Astrocyte (in vitro differentiated cells and primary cell): ENCODE measurements around the gene DIP2B. TPM values are rescaled to one million over a fixed set of nuclear protein-coding genes. Genes with fewer than 3 reads are reported as not detected.

Experiments
- DNase-seq: peaks from one replicate; pipeline ENCODE4 v3.0.0-alpha.2; 2010; ENCODE audit warnings: low read depth
- FAIRE-seq: peaks from 2 replicates; lab custom pipeline; 2011; peaks lifted over from hg19 to GRCh38; lab: Jason Lieb, UNC
- H2AFZ ChIP-seq: 2 replicates; pipeline ENCODE4 v1.6.0; 2012; ENCODE audit warnings: low read depth, low read length, inconsistent platforms
- H3K27ac ChIP-seq: 2 replicates; pipeline ENCODE4 v1.5.1; 2011; ENCODE audit warnings: low read depth, low read length, inconsistent platforms
- H3K27me3 ChIP-seq: 2 replicates; pipeline ENCODE4 v1.6.0; 2011; ENCODE audit warnings: low read length, inconsistent platforms; ENCODE audit not compliant: insufficient read depth
- H3K36me3 ChIP-seq: 2 replicates; pipeline ENCODE4 v1.5.1; 2011; ENCODE audit warnings: low read length, inconsistent platforms; ENCODE audit not compliant: insufficient read depth
- H3K4me1 ChIP-seq: 2 replicates; pipeline ENCODE4 v1.5.1; 2011; ENCODE audit warnings: low read length, inconsistent platforms; ENCODE audit not compliant: insufficient read depth
- H3K4me2 ChIP-seq: 2 replicates; pipeline ENCODE4 v1.6.0; 2012; ENCODE audit warnings: low read length, inconsistent platforms
- H3K4me3 ChIP-seq: 2 replicates; pipeline ENCODE4 v1.5.1; 2011; ENCODE audit warnings: low read depth, mild to moderate bottlenecking, low read length, inconsistent platforms; ENCODE audit not compliant: insufficient read depth
- H3K79me2 ChIP-seq: 2 replicates; pipeline ENCODE4 v1.6.0; 2012; ENCODE audit warnings: mild to moderate bottlenecking, low read length, inconsistent platforms; ENCODE audit not compliant: insufficient read depth
- H3K9ac ChIP-seq: 2 replicates; pipeline ENCODE4 v1.6.0; 2012; ENCODE audit warnings: mild to moderate bottlenecking, low read length, inconsistent platforms
- H3K9me3 ChIP-seq: 2 replicates; pipeline ENCODE4 v1.5.1; 2012; ENCODE audit warnings: low read depth, mild to moderate bottlenecking, low read length, inconsistent platforms; ENCODE audit not compliant: insufficient read depth
- H4K20me1 ChIP-seq: 2 replicates; pipeline ENCODE4 v1.6.0; 2012; ENCODE audit warnings: low read length, inconsistent platforms; ENCODE audit not compliant: insufficient read depth
- H3K27ac Mint-ChIP-seq: one replicate; pipeline ENCODE4 v1.8.0; 2021; ENCODE audit warnings: mild to moderate bottlenecking, mixed read lengths; ENCODE audit not compliant: unreplicated experiment
- H3K27me3 Mint-ChIP-seq: one replicate; pipeline ENCODE4 v1.8.0; 2021; ENCODE audit warnings: low read depth, mixed read lengths; ENCODE audit not compliant: unreplicated experiment
- H3K36me3 Mint-ChIP-seq: one replicate; pipeline ENCODE4 v1.8.0; 2021; ENCODE audit warnings: low read depth, mixed read lengths; ENCODE audit not compliant: unreplicated experiment
- H3K4me1 Mint-ChIP-seq: one replicate; pipeline ENCODE4 v1.8.0; 2021; ENCODE audit warnings: low read depth, mixed read lengths; ENCODE audit not compliant: unreplicated experiment
- H3K4me3 Mint-ChIP-seq: one replicate; pipeline ENCODE4 v1.8.0; 2021; ENCODE audit warnings: mild to moderate bottlenecking, moderate library complexity, mixed read lengths; ENCODE audit not compliant: unreplicated experiment
- H3K9me3 Mint-ChIP-seq: one replicate; pipeline ENCODE4 v1.8.0; 2021; ENCODE audit warnings: mild to moderate bottlenecking, mixed read lengths; ENCODE audit not compliant: unreplicated experiment
- CTCF ChIP-seq: IDR thresholded peaks from 2 replicates; pipeline ENCODE4 v1.5.1; 2011; ENCODE audit warnings: low read depth, mild to moderate bottlenecking, inconsistent platforms, low read length, moderate library complexity; ENCODE audit not compliant: insufficient read depth
- EZH2 ChIP-seq: IDR thresholded peaks from 2 replicates; pipeline ENCODE4 v1.6.1; 2012; ENCODE audit warnings: mild to moderate bottlenecking, low read length, inconsistent platforms; ENCODE audit not compliant: insufficient read depth
- total RNA-seq: library from RNA; stranded (reverse); gene quantifications from 2 replicates; pipeline ENCODE4 v1.2.1, GENCODE V29; 2021

DIP2B gene
- total RNA-seq, 1 donor from 2014 or later: 53.2 TPM

GRCh38 chr12:50753232-50753769, 248.5 kb downstream of the DIP2B start:
- H3K27ac Mint-ChIP-seq: no peak overlapping the region
- H3K4me1 ChIP-seq: no peaks in the 10 kb centered on the region
- no peaks in the 10 kb centered on the region for H3K79me2 ChIP-seq
- H3K4me1 Mint-ChIP-seq: peaks cover 10% of the 10 kb centered on the region
- H3K4me3 Mint-ChIP-seq: no peak overlapping the region
- no peak overlapping the region for H3K4me3 ChIP-seq
- H3K9me3 ChIP-seq: no peaks in the 10 kb centered on the region
- peaks cover 17% of the 10 kb centered on the region for H3K36me3 Mint-ChIP-seq
- no peaks in the 10 kb centered on the region for H3K9me3 Mint-ChIP-seq
- FAIRE-seq (no peak), DNase-seq (no peak)
- no peaks in the 10 kb centered on the region for H3K27me3 ChIP-seq
- no peaks in the 10 kb centered on the region for H3K36me3 ChIP-seq
- H2AFZ ChIP-seq: no peak overlapping the region
- H4K20me1 ChIP-seq: no peaks in the 10 kb centered on the region
- H3K27me3 Mint-ChIP-seq: no peaks in the 10 kb centered on the region
- no peak overlapping the region for H3K4me2 ChIP-seq
- H3K9ac ChIP-seq: no peak overlapping the region
- no peak for TF ChIP-seq EZH2
- TF ChIP-seq CTCF: no peak
- H3K27ac ChIP-seq: no peak overlapping the region

- H3K27ac ChIP-seq: peak within 1 kb of the TSS; percentile 92
- peak within 1 kb of the TSS; percentile 99 for H2AFZ ChIP-seq
- no peaks in the 10 kb centered on the region for H3K27me3 ChIP-seq
- Mint-ChIP-seq H3K4me3 (peak within 1 kb of the TSS; percentile 92), H3K27ac (peak within 1 kb of the TSS; percentile 94), H3K27me3 (no peaks in the 10 kb centered on the region), H3K4me1 (peaks cover 12% of the 10 kb centered on the region), H3K36me3 (no peaks in the 10 kb centered on the region), H3K9me3 (no peaks in the 10 kb centered on the region)
- H3K9me3 ChIP-seq: no peaks in the 10 kb centered on the region
- H3K4me1 ChIP-seq: peaks cover 7% of the 10 kb centered on the region
- DNase-seq: peak; percentile 89
- H3K9ac ChIP-seq: peak within 1 kb of the TSS; percentile 93
- H4K20me1 ChIP-seq: peaks cover 37% of the 10 kb centered on the region
- H3K4me3 ChIP-seq: peak within 1 kb of the TSS; percentile 87
- no peak for FAIRE-seq
- no peak for TF ChIP-seq CTCF
- TF ChIP-seq EZH2: no peak
- no peaks in the 10 kb centered on the region for H3K36me3 ChIP-seq
- peak within 1 kb of the TSS; percentile 95 for H3K4me2 ChIP-seq
- H3K79me2 ChIP-seq: peaks cover 49% of the 10 kb centered on the region
These were observed 259.0 kb downstream of the DIP2B start, which contains the start of gene ATF1 for GRCh38 chr12:50763639-50764285. Gene ATF1 (plus strand): TSS chr12:50764101. CDS start chr12:50780146, 16,045 bp downstream.
